Measurements from ENCODE around the gene BMP10.

Gene BMP10

GRCh38 chr2:68878753-68879152, 7.6 kb upstream of the BMP10 start:
- DNase-seq (ENCODE audit: low read depth): no peak
- no peak overlapping the region for H3K4me3 ChIP-seq (ENCODE audit: low read length)
- no peak for TF ChIP-seq CTCF (conservative IDR thresholded peaks at IDR 0.05; ENCODE audit: low read depth, low read length)

- DNase-seq (ENCODE audit: low read depth): no peak
Observed at GRCh38 chr2:68878071-68878711, 7.0 kb upstream of the BMP10 start.

GRCh38 chr2:68877079-68877772, 6.0 kb upstream of the BMP10 start:
- DNase-seq (ENCODE audit: low read depth): no peak
- H3K4me3 ChIP-seq (ENCODE audit: low read length): no peak overlapping the region
- no peak for TF ChIP-seq CTCF (conservative IDR thresholded peaks at IDR 0.05; ENCODE audit: low read depth, low read length)

More at GRCh38 chr2:68878071-68878711, 7.0 kb upstream of the BMP10 start:
- no peak overlapping the region for H3K4me3 ChIP-seq (ENCODE audit: low read length)
- no peak for TF ChIP-seq CTCF (conservative IDR thresholded peaks at IDR 0.05; ENCODE audit: low read depth, low read length)

- TF ChIP-seq CTCF (conservative IDR thresholded peaks at IDR 0.05; ENCODE audit: low read depth, low read length): no peak
- no peak for DNase-seq (ENCODE audit: low read depth)
- H3K4me3 ChIP-seq (ENCODE audit: low read length): no peak overlapping the region
Observed at GRCh38 chr2:68870215-68870614, 982 bp downstream of the BMP10 start.

GRCh38 chr2:68865108-68865507, 6.1 kb downstream of the BMP10 start:
- no peak for DNase-seq (ENCODE audit: low read depth)
- no peak for TF ChIP-seq CTCF (conservative IDR thresholded peaks at IDR 0.05; ENCODE audit: low read depth, low read length)
- no peak overlapping the region for H3K4me3 ChIP-seq (ENCODE audit: low read length)

- no peak for DNase-seq (ENCODE audit: low read depth)
- no peak overlapping the region for H3K4me3 ChIP-seq (ENCODE audit: low read length)
- no peak for TF ChIP-seq CTCF (conservative IDR thresholded peaks at IDR 0.05; ENCODE audit: low read depth, low read length)
Observed at GRCh38 chr2:68863996-68864395, 7.2 kb downstream of the BMP10 start.

GRCh38 chr2:68862889-68863288, 8.3 kb downstream of the BMP10 start:
- H3K4me3 ChIP-seq (ENCODE audit: low read length): no peak overlapping the region
- no peak for TF ChIP-seq CTCF (conservative IDR thresholded peaks at IDR 0.05; ENCODE audit: low read depth, low read length)
- no peak for DNase-seq (ENCODE audit: low read depth)

Measured in retinal pigment epithelial cell (primary cell).